GM21528 (cell line): ENCODE data around the gene HSD3B1.

Experiments used
- ATAC-seq: cut with Tn5 transposase; IDR thresholded peaks from one replicate; pipeline ENCODE4 v1.9.1; 2021; ENCODE audit warnings: mild to moderate bottlenecking, moderate library complexity; ENCODE audit not compliant: unreplicated experiment, low FRiP score

The HSD3B1 gene

GRCh38 chr1:119506941-119507340 is at the start of gene HSD3B1:
TSS of gene HSD3B1 (plus strand) at chr1:119507210. CDS start at chr1:119507477, 267 bp downstream.
- ATAC-seq = no peak

- ATAC-seq = no peak
Observed at GRCh38 chr1:119462964-119463363, 44.0 kb upstream of the HSD3B1 start.

GRCh38 chr1:119463569-119463968 is 43.4 kb upstream of the HSD3B1 start:
- no peak for ATAC-seq

- ATAC-seq = no peak
Observed at GRCh38 chr1:119466445-119466844, 40.6 kb upstream of the HSD3B1 start.

GRCh38 chr1:119467219-119467618 is 39.8 kb upstream of the HSD3B1 start:
- no peak for ATAC-seq

- no peak for ATAC-seq
Observed at GRCh38 chr1:119467857-119468668, 38.9 kb upstream of the HSD3B1 start.

GRCh38 chr1:119469741-119470140 is 37.3 kb upstream of the HSD3B1 start:
- no peak for ATAC-seq

GRCh38 chr1:119470377-119470776 is 36.6 kb upstream of the HSD3B1 start:
- ATAC-seq = no peak

GRCh38 chr1:119470958-119471357 is 36.1 kb upstream of the HSD3B1 start:
- no peak for ATAC-seq

GRCh38 chr1:119471566-119471965 is 35.4 kb upstream of the HSD3B1 start:
- ATAC-seq = no peak

- no peak for ATAC-seq
Observed at GRCh38 chr1:119472080-119472818, 34.8 kb upstream of the HSD3B1 start.

GRCh38 chr1:119472819-119473175 is 34.2 kb upstream of the HSD3B1 start:
- ATAC-seq = no peak

- no peak for ATAC-seq
Observed at GRCh38 chr1:119475866-119476439, 31.1 kb upstream of the HSD3B1 start.

GRCh38 chr1:119477710-119478109 is 29.3 kb upstream of the HSD3B1 start:
- ATAC-seq = no peak

- no peak for ATAC-seq
Observed at GRCh38 chr1:119480175-119480574, 26.8 kb upstream of the HSD3B1 start.

- no peak for ATAC-seq
Observed at GRCh38 chr1:119481951-119482350, 25.1 kb upstream of the HSD3B1 start.

- no peak for ATAC-seq
Observed at GRCh38 chr1:119482517-119483425, 24.2 kb upstream of the HSD3B1 start.

GRCh38 chr1:119483441-119484200 is 23.4 kb upstream of the HSD3B1 start:
- no peak for ATAC-seq

GRCh38 chr1:119485201-119485600 is 21.8 kb upstream of the HSD3B1 start:
- no peak for ATAC-seq

- no peak for ATAC-seq
Observed at GRCh38 chr1:119488216-119488615, 18.8 kb upstream of the HSD3B1 start.
